SKM-1 treated with dmso at 0.1 percent for 144 hours (cell line): ENCODE measurements around the gene SCML1.
A peak's percentile ranks its signal among the peaks of the same experiment; 100 is the strongest.

Experiments
- DNase-seq: peaks from one replicate; lab custom pipeline; 2025; ENCODE audit not compliant: unreplicated experiment; lab: John Stamatoyannopoulos, UW

The SCML1 gene, protein sequence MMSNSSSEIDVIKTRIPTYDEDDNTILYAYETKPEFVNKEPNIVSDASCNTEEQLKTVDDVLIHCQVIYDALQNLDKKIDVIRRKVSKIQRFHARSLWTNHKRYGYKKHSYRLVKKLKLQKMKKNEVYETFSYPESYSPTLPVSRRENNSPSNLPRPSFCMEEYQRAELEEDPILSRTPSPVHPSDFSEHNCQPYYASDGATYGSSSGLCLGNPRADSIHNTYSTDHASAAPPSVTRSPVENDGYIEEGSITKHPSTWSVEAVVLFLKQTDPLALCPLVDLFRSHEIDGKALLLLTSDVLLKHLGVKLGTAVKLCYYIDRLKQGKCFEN

DNA sequence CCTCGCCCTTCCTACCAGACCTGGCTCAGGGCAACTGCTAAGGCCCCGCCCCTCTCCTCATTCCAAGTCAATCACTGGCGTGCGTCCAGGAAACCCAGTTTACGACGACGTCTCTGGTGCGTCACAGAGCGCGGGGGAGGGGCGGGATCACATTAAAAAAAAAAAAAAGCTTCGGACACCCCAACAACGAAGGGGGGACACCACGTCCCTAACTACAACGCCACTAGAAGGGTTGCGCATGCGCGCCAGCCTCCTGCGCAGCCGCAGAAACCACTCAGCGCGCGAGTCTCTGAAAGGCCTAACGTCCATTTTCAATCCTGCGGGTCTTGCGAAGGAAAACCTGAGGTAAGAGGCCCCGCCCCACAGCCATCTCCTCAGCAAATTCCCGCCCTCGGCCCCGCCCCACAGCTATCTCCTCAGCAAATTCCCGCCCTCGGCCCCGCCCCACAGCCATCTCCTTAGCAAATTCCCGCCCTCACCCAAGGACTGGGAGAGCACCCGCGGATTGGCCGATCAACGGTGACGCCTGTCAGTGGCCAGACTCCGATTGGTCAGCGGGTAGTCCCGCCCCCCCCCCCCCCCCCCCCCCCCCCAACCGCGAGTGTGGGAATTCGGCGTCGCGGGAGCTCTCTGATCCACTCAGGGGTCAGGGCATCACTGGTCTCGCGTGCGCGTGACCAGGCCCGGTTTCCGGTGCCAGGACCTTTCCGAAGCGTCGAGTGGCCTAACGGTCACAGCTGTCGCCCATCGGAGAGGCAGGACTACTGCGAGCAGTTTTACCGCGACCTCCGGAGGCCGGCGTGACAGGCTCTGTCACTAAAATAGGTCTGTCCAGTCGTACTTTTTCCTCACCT lies at the start of gene SCML1:
Gene SCML1, plus strand, starts transcription at position 638 of the 854 bp plus-strand sequence. CDS start 6,694 bp downstream, outside the sequence.
- DNase-seq: peak; percentile 16

DNA sequence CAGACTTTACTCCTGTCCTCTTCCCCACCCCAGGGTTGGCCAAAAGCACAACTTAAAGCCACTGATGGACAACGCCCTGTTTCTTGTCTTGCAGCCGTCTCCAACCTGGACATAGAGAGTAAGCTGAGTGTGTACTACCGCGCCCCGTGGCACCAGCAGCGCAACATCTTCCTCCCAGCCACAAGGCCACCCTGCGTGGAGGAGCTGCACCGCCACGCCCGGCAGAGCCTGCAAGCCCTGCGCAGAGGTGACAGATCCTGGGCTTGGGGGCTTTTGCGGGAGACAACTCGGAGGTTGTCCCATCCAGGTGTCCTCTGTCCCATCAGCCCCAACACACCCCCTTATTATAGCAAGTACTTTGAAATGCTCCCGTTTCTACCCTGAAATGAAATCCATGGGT lies 49.6 kb upstream of the SCML1 start:
- no peak for DNase-seq

DNA sequence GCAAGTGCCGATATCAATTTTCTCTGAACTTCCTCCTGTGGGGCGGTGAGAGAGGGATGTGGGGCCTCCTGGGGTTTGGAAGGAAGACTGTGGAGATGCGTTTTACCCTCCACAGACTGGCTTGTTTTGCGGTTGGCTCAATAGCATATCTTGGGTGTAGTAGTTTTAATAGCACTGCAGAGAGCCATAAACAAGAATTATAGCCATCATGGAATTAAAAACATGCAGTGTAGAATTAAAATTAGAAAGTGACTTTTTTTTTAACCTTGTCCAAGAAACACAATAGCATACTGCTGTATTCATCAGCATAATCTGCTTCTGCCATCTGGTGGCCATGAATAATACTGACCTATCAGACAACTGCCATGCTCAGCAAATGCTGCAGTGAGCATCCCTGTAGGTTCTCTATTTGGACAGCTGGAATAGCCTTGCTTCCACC lies 47.3 kb upstream of the SCML1 start:
- DNase-seq: peak; percentile 26

DNA sequence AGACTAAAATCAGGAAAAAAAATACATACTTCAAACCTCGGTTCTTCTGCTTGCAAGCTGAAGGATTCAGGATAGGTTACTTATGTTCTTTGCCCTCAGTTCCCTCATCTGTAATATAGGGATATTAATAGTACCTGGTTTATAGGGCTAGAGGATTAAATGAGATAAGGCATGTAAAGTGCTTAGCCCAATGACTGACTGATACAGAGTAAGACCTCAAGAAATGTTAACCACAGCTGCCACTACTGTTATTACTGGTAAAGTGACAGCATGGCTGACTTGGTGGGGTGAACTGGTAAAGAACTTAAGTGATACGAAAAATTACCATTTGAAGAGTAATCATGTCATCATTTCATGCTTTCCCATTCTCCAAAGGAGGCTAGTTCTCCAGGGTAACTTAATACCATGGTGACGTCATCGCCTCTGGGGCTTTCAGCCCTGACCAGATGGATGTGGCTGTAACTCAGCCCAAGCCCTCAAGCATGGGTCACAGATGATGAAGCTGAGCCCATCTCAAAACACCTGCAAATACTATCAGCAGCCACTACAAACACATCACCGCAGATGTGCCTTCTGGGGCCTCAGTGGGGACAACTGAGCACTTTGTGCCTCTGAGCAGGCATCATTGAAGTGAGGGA lies 44.5 kb upstream of the SCML1 start:
- DNase-seq: no peak

DNA sequence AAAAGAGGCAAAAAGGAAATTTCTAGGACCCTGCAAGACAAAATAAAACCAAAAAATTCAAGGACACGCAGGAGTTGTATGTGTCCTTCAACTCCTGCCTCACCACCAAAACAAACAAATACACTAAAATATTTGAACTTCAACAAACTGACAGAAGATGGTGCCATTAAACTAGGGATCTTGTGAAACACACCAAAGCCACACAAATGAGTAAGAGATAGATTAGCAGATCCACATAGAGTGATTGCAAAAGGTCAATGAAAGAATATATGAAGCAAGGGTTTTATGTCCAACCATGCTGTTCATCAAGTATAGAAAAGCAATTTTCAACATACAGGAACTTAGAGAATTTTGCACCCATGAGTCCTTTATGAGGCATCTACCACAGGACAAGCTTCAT lies 40.1 kb upstream of the SCML1 start:
- no peak for DNase-seq

DNA sequence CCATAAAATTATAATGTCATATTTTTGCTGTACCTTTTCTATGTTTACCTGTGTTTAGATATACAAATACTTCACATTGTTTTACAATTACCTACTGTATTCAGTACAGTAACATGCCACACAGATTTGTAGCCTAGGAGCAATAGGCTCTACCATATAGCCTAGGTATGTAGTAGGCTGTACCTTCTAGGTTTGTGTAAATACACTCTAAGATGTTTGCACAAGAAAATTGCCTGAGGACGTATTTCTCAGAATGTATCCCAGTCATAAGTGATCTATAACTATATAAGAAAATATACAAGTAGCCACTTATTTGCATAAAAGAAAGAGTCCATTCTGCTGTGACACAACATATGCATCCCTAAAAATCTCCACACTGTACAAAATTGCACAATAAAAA lies 36.3 kb upstream of the SCML1 start:
- DNase-seq: no peak

DNA sequence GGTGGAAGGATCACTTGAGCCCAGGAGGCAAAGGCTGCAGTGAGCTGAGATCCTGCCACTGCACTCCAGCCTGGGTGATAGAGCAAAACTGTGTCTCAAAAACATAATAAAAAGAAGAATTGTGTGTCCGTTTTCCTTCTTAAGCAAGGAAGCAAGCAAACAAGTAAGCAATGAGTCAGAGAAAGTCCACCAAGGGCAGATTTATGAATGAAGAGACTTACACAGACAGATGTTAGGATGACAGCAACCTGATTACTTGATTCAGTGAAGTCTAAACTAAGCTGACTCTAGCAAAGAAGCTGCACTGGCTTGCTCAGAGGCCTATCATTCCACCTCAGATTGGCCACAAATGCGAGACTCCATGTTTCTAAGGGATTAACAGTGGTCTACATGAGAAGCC lies 34.1 kb upstream of the SCML1 start:
- no peak for DNase-seq

DNA sequence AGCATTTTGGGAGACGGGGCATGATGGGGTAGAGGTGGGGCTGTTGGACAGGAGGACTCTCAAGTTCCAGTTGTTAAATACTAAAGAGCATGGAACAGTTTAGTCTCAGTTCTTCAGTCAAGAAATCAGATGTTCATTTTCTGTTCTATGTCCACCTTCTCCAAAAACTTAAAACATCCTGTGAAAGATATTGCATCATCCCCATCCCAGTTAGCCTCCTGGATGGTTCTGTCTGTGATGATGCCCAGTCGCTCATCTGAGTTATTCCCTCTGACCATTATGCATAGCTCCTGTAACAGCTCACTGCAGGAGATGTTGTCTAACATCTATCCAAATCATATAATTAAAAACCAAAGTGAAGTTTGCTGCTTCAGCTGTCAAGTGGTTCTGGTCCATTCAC lies 32.1 kb upstream of the SCML1 start:
- DNase-seq: no peak

DNA sequence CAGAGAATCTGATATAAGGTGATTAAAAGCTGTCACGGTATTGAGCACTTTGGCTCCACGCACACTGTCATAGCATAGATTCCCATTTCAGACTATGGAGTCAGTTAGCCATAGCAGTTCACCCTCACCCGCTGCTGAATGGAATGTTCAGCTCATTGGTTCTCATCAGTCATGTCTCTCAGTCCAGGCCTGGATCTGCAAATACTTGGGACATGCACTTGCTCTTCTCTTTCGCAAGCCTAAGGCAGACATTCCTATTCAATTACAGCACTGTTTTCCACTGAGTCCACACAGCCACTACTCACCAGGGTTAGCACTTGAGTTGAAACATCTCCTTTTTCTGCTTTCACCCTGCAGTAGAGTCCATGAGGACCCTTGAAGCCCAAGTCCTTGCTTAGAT lies 30.6 kb upstream of the SCML1 start:
- DNase-seq: no peak

DNA sequence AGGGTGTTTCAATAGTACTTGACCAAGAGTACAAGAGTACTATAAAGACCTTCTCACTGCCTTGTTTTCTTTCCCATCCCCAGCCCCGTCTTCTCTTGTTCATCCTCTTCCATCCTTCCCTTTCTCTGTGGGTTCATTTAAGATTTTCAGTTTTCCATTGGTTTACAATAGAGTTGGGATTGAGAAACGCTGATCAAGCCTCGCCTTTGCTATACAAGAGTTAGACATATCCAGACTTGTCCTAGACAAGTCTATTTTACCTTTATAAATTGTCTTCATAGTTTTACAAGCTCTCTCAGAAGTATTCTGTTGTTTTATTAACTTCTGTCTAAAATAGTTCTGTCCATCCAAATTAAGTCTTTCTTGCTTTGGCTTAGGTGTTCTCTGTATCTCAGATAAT lies 29.6 kb upstream of the SCML1 start:
- no peak for DNase-seq

DNA sequence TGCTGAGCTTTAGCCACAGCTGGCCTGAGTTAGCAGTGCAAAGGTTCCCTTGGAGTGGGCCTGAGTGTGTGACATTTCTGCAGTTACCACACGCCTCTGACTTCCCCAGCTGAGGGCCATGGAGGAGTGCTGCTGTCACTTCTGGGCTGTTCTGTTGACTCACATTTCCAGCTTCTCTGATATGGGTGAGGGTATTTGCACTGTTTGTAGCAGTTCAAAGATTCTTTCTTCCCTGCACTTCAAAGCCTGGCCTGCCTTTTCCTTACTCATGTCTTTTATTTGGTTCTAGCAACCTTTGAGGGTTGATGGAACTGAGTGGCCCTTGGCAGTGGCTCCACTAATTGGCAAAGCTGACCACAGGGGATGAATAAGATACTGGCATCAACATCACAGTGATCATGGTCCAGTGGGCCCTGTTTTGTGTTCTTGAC lies 26.4 kb upstream of the SCML1 start:
- DNase-seq: no peak

DNA sequence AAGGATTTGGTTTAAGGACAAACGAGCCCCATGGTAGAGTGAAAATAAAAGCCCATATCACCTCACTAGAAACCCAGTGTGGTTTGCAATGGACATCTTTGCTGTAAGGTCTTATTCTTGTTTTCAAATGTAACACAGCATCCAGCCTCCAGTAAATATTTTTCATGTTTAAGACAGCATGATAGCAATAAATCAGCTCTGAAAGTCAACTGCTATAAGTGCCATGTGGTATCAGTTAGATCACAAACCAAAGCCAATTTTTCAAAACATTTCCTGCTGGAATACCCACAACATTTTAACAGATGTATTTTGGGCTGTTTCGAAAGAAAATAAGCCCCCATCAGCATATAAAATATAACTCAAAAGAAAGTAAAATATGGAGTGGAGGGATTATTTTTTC lies 24.0 kb upstream of the SCML1 start:
- no peak for DNase-seq

DNA sequence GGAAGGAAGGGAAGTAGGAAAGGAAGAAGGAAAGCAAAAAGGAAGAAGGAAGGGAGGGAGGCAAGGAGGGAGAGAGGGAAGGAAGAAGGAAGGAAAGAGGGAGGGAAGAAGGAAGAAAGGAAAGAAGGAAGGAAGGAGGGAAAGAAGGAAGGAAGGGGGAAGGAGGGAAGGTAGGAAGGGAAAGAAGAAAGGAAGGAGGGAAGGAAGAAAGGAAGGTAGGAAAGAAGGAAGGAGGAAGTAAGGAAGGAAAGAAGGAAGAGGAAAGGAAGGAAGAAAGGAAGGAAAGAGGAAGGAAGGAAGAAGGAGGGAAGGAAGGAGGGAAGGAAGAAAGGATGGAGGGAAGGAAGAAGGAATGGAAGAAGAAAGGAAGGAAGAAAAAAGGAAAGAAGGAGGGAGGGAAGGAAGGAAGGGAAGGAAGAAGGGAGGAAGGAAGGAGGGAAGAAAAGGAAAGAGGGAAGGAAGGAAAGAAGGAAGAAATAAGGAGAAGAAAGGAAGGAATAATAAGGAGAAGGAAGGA lies 18.6 kb upstream of the SCML1 start:
- no peak for DNase-seq

DNA sequence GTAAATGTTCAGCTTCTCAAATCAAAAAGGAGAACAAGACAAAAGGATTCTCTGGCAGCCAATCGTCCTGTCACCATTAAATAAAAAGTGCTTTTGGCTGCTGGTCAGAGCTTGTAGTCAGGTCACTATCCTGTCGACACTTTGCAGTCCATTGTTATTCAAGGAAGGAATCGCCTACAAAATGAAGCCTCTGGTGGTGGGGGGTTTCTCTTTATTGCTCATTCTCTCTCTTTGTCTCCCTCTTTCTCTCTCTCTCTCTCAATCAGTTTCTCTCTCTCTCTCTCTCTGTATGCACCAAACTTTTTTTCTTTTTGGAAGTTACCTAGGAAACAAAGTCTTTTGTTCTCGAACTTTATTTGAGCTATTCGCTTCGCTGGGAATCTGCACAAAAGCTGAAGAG lies 17.6 kb upstream of the SCML1 start:
- no peak for DNase-seq

DNA sequence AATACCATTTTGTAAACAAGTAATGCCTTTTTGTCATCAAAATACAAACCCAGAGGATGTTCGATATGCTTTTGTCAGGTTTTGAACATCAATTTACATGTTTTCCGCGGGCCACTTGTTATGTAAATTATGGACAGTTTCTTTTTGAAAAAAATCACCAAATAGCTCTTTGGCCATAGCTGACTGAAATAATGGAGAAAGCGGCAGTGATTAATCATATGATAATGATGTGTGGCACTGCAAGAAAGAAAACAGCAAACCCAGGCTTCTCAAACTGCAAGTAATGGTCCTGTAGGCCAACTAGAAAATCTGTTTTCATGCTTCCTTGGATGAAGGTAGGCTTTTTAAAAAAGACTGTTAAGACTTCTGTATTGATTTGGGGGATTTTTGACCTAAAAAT lies 15.6 kb upstream of the SCML1 start:
- no peak for DNase-seq

DNA sequence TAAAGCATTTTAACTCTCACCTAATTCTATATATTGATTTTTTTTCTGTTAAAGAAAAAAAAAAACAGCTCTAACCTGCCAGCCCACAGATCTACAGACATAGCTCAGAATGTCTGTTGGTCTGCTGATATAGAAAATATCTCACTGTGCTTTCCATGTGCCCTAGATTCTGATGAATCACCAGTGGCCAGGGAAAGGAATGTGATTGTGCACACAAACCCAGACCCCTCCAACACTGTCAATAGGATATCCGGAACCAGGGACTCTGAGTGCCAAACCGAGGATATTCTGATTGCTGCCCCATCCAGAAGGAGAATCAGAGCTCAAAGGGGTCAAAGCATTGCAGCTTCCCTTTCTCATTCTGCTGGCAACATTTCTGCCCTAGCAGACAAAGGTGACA lies 12.1 kb upstream of the SCML1 start:
- DNase-seq: no peak

DNA sequence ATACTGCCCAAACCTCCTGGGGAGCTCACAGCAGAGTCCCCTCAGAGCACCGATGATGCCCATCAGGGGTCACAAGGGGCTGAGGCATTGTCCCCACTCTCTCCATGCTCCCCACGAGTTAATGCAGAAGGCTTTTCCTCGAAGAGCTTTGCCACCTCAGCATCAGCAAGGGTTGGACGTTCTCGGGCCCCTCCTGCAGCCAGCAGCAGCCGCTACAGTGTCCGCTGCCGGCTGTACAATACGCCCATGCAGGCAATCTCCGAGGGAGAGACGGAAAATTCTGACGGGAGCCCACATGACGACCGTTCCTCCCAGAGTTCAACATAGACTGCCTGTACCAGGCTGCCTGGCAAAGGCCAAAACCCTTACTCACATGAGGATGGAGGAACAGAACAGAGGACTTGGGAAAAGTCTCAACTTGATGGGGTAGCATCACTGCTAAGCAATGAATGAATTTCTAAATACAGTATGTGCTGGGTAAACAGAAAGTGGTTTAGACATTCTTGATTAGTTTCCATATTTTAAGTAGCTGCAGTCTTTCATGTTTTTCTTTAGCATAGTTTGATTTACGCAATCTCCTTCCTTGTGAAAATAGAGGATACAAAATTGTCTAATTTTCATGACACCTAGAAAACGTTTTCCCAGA lies 5.0 kb upstream of the SCML1 start:
- no peak for DNase-seq

DNA sequence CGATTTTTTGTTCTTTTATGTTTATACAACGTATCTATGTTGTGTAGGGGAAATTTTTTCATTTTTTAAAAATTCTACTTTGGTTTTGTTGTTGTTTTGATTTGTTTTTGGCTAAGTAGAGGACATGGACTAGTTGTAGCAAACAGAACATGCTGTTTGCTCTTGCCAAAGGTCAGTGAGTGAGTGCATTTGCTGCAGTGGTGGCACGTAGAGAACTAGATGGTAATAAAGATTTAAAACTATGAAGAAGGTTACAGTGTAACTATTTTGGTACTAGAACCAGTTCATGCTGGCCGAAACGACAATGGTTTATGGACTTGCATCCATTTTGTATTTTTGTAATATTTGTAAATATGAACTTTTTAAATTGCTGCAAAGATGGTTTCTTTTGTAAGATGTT lies 1.9 kb upstream of the SCML1 start:
- no peak for DNase-seq

DNA sequence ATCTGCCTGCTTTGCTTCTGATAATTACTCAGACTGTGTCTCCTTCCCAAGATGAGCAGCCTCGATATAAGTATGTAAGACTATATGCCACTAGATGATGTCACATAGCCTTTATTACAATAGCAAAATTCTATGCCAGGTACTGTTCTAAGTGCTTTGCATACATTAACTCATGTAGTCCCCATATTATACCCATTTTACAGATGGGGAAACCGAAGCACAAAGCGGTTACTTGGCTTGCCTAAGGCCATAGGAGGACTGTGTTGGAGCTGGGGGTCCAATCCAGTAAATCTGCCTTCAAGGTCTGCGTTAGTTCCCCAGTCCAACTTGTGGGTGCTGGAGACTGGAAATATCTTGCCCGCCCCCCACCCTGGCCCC lies 826 bp upstream of the SCML1 start:
- DNase-seq: no peak

DNA sequence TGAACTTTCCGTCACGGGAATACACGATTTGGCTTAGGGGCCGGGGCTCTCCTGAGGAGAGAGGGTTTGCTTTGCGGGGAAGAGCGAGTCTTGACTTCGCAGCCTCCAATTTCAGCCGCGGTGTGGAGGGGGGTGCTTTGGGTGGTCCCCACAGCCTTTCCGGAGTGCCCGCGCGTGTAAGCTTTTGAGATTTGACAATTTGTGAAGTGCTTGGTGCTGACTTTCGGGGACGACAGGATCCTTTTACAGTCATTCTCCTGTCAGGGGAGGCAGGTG lies 355 bp downstream of the SCML1 start:
- no peak for DNase-seq

DNA sequence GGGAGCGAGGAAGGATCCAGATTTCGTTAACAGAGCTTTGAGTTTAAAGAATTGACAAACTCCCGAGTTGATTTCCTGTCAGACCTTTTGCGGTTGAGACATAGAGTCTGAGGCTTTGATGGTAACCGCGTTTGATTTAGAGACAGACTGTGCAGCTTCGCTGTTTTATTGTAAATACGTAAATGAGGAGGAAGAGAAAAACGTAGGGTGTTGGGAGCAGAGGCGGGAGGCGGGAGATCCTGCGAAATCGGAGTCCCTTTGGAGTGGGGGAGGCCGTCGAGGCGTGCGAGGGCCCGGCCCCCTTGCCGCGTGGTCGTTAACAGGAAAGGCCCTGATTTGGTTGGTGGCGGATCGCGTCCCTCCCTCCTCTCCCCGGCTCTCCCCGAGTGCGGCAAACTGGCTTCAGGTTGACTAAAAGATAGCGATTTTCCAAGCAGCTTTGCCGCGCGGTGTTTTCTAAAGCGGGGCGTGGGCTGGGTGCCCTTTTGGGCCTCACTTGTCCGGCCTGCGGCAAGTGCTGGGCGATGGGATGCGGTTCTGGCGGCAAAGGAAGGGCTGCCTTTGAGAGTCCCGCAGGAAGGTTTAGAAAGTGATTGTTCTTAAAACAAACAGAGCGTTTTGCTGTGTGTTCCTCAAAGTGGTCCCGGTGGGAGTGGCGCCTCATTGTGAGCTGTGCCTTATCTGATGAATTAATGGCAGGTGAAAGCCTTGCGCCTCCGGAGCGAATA lies 857 bp downstream of the SCML1 start:
- DNase-seq: no peak
